Gastroesophageal sphincter (tissue), 3 donors: ENCODE results near the gene RAB4A.
"Not testable (repeated sequence)": the region's sequence is repeated elsewhere in the genome, so short reads cannot be mapped to it uniquely, and the experiment has no call there.

Source experiments
- EP300 ChIP-seq: sonication (generic); formaldehyde crosslinking; IDR thresholded peaks from one replicate; pipeline ENCODE4 v1.6.1; 2017; ENCODE audit warnings: antibody characterized with exemption, mild to moderate bottlenecking
- POLR2A ChIP-seq, 2 donors: fragments of 450-650 bp; IDR thresholded peaks; one replicate each; pipeline ENCODE4 v1.6.1; 2017; ENCODE audit warnings: antibody characterized with exemption in 2 of 2, mild to moderate bottlenecking in 2 of 2, moderate library complexity in 1 of 2
- POLR2AphosphoS5 ChIP-seq: sonication (generic); formaldehyde crosslinking; IDR thresholded peaks from one replicate; pipeline ENCODE4 v1.6.1; 2017; ENCODE audit warnings: antibody characterized with exemption
- TF ChIP-seq, protein P1 (sequence below), 4 experiments: fragments of 200-600 bp in 2 of 4; fragments of 450-650 bp in 2 of 4; sonication (generic) in 1 of 4; IDR thresholded peaks; one replicate each; pipeline ENCODE4 v1.5.1; 2017 to 2019; ENCODE audit warnings: antibody characterized with exemption in 4 of 4, mild to moderate bottlenecking in 2 of 4, moderate library complexity in 2 of 4

DNA sequence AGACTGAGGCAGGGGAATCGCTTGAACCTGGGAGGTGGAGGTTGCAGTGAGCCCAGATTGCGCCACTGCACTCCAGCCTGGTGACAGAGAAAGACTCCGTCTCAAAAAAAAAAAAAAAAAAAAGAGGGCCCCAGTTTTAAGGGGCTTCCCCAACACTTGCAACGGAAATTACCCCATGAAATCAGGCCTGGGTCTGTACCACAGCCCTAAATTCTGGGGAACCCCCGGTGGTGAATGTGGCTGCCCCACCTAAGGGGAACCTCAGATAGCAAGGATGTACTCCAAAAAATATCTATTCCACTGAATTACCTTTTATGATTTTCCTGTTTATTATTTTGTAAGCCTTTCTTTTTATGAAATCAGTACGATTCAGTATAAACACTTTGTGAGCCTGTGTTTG lies 56.9 kb downstream of the RAB4A start:
- TF ChIP-seq, protein P1, sequence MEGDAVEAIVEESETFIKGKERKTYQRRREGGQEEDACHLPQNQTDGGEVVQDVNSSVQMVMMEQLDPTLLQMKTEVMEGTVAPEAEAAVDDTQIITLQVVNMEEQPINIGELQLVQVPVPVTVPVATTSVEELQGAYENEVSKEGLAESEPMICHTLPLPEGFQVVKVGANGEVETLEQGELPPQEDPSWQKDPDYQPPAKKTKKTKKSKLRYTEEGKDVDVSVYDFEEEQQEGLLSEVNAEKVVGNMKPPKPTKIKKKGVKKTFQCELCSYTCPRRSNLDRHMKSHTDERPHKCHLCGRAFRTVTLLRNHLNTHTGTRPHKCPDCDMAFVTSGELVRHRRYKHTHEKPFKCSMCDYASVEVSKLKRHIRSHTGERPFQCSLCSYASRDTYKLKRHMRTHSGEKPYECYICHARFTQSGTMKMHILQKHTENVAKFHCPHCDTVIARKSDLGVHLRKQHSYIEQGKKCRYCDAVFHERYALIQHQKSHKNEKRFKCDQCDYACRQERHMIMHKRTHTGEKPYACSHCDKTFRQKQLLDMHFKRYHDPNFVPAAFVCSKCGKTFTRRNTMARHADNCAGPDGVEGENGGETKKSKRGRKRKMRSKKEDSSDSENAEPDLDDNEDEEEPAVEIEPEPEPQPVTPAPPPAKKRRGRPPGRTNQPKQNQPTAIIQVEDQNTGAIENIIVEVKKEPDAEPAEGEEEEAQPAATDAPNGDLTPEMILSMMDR (IDR thresholded peaks at IDR 0.05), result not testable (repeated sequence)
- not testable (repeated sequence) for TF ChIP-seq POLR2AphosphoS5; EP300; POLR2A (IDR thresholded peaks at IDR 0.05)
